ENCODE results near the gene CARM1. TPM values are rescaled to one million over a fixed set of nuclear protein-coding genes. Genes with fewer than 3 reads are reported as not detected.

The CARM1 gene
- total and polyA plus RNA-seq, 11 donors = 22.4 to 39.5 (median 29.3) TPM

DNA sequence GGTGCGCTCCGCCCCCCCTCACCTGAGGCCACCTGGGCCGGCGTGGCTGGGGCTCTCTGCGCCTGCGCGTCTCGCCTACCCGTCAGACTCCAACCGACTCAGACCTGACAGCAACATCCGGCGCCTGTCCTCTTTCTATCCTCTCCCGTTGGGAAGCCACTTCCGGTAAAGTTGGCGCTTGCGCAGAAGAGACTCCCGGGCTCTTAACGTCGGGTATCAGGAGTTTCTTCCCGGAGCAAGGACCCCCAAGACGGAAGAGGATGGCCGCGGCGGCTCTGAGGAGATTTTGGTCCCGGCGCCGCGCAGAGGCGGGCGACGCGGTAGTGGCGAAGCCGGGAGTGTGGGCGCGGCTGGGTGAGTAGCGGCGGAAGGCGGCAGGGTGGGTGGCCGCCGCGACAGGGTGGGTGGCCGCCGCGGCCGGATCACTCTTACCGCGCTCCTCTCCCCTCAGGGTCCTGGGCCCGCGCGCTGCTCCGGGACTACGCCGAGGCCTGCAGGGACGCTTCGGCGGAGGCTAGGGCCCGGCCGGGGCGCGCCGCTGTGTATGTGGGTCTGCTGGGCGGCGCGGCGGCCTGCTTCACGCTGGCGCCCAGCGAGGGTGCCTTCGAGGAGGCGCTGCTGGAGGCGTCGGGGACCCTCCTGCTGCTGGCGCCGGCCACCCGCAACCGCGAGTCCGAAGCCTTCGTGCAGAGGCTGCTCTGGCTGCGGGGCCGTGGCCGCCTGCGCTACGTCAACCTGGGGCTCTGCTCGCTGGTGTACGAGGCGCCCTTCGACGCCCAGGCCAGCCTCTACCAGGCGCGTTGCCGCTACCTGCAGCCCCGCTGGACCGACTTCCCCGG lies 57.4 kb downstream of the CARM1 start, which contains the start of the genes TIMM29 and YIPF2:
Gene TIMM29 (plus strand): TSS at position 249 of the 839 bp plus-strand sequence. CDS start 12 bp downstream, at position 261.
Gene YIPF2 (minus strand): TSS at position 77 of the 839 bp plus-strand sequence. CDS start 229 bp downstream, outside the sequence.
- Histone ChIP-seq H3K36me3 (peaks cover 0 to 47% (median 28%) of the 10 kb centered on the region in 9 donors), H3K27ac (peak within 1 kb of the TSS; percentile 59 to 92 (median 84)), H3K4me1 (peaks cover 3 to 32% (median 18%) of the 10 kb centered on the region in 12 donors), H3K9me3 (no peaks in the 10 kb centered on the region), H3K4me3 (peak within 1 kb of the TSS; percentile 72 to 100 (median 96)), H3K27me3 (no peaks in the 10 kb centered on the region)
- WGBS, 4 donors = 0 to 1% (median 0%) methylated on average over 29 to 96 of the region's 96 CpGs
- intact Hi-C loops (cut with DNase I) = loop anchor here in 7 of 10 donors (2.0 to 5.0 kb wide), 4 partner anchors 51 to 58 kb away; partner anchors contain the start of gene CARM1 (in 2 of the 7)
- peak; percentile 94 to 98 (median 96) for ATAC-seq
- peak; percentile 96 to 99 (median 97) for DNase-seq
- peak in 1 of 2 donors; percentile 72 for TF ChIP-seq POLR2A (IDR thresholded peaks at IDR 0.05)
- TF ChIP-seq, protein P1, sequence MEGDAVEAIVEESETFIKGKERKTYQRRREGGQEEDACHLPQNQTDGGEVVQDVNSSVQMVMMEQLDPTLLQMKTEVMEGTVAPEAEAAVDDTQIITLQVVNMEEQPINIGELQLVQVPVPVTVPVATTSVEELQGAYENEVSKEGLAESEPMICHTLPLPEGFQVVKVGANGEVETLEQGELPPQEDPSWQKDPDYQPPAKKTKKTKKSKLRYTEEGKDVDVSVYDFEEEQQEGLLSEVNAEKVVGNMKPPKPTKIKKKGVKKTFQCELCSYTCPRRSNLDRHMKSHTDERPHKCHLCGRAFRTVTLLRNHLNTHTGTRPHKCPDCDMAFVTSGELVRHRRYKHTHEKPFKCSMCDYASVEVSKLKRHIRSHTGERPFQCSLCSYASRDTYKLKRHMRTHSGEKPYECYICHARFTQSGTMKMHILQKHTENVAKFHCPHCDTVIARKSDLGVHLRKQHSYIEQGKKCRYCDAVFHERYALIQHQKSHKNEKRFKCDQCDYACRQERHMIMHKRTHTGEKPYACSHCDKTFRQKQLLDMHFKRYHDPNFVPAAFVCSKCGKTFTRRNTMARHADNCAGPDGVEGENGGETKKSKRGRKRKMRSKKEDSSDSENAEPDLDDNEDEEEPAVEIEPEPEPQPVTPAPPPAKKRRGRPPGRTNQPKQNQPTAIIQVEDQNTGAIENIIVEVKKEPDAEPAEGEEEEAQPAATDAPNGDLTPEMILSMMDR (IDR thresholded peaks at IDR 0.05) = peak in 2 of 12 donors; percentile 8 to 16

DNA sequence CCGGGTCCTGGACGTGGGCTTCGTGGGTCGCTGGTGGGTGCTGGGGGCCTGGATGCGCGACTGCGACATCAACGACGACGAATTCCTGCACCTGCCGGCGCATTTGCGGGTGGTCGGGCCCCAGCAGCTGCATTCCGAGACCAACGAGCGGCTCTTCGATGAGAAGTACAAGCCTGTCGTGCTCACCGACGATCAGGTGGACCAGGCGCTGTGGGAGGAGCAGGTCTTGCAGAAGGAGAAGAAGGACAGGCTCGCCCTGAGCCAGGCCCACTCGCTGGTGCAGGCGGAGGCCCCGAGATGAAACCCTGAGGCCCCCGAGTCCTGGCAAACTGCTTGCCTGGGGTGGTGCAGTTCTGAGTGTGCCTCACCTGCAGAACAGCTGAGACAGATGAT lies 58.0 kb downstream of the CARM1 start:
- H3K27me3 ChIP-seq = no peaks in the 10 kb centered on the region
- peaks cover 0 to 41% (median 22%) of the 10 kb centered on the region in 9 donors for H3K36me3 ChIP-seq
- H3K9me3 ChIP-seq = no peaks in the 10 kb centered on the region
- H3K4me1 ChIP-seq = peaks cover 3 to 32% (median 18%) of the 10 kb centered on the region in 12 donors
- peak overlapping the region in 10 of 12 donors; percentile 70 to 92 (median 86) for H3K27ac ChIP-seq
- ATAC-seq (no peak), DNase-seq (no peak)
- TF ChIP-seq POLR2A (IDR thresholded peaks at IDR 0.05) = no peak
- TF ChIP-seq, protein P1 (IDR thresholded peaks at IDR 0.05) = no peak
- WGBS, 4 donors = 8 to 15% (median 12%) methylated on average over 11 to 27 of the region's 27 CpGs
- H3K4me3 ChIP-seq = peak overlapping the region; percentile 72 to 100 (median 96)
- intact Hi-C loops (cut with DNase I) = loop anchor here in 7 of 10 donors (2.0 to 5.0 kb wide), 4 partner anchors 52 to 59 kb away; partner anchors contain the start of gene CARM1 (in 2 of the 7)

DNA sequence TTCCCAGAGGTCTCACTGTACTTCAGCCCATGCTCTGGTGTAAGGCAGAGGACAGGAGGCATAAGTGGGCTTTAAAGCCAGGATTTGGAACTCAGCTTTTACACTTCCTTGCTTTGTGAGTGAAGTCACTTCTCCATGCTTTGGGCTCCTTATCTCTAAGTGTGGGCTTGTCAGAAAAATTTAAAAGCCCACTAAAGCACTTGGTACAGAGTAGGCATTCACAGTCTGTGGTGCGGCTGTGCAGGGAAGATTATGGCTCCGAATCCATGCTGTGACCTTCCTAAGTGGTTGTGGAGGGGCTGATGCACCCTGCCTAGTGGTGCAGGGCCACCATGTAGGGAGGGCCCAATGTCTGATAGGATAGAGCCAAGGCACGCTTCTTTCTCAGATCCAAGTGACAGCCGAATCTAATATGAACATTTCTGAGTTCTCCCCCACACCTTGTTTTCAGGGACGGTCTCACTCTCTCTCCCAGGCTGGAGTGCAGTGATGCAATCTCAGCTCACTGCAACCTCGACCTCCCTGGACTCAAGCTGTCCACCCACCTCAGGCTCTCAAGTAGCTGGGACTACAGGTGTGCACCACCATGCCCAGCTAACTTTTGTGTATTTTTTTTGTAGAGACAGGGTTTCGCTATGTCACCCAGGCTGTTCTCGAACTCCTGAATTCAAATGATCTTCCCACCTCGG lies 64.2 kb downstream of the CARM1 start:
- H3K9me3 ChIP-seq = no peaks in the 10 kb centered on the region
- ATAC-seq (peak in 1 of 4 donors; percentile 35), DNase-seq (no peak)
- intact Hi-C loops (cut with DNase I) = loop anchor here in 6 of 10 donors (5.0 to 10.0 kb wide), 6 partner anchors 47 to 269 kb away; no protein-coding TSS in a partner anchor
- no peak overlapping the region for H3K4me3 ChIP-seq
- H3K36me3 ChIP-seq = peaks cover 0 to 30% (median 12%) of the 10 kb centered on the region in 9 donors
- H3K27me3 ChIP-seq = no peaks in the 10 kb centered on the region
- peaks cover 0 to 10% (median 2%) of the 10 kb centered on the region in 12 donors for H3K4me1 ChIP-seq
- 85 to 93% (median 88%) methylated on average over 7 to 9 of the region's 9 CpGs for WGBS, 4 donors
- no peak overlapping the region for H3K27ac ChIP-seq
- TF ChIP-seq POLR2A (IDR thresholded peaks at IDR 0.05) = no peak
- TF ChIP-seq, protein P1 (IDR thresholded peaks at IDR 0.05) = no peak
